Nucleus accumbens (tissue), 56 donors: ENCODE data around the gene ETS2.
"Not testable (repeated sequence)": the region's sequence is repeated elsewhere in the genome, so short reads cannot be mapped to it uniquely, and the experiment has no call there.

ENCODE experiments used
- DNase-seq, 56 donors: peaks; one replicate each; lab custom pipeline; 2025; lab: John Stamatoyannopoulos, UW

The ETS2 gene

GRCh38 chr21:38814126-38815059, 8.7 kb downstream of the ETS2 start:
- DNase-seq = no peak

GRCh38 chr21:38815060-38815405, 9.3 kb downstream of the ETS2 start:
- no peak for DNase-seq

GRCh38 chr21:38816400-38816977, 10.8 kb downstream of the ETS2 start:
- DNase-seq = peak in 10 of 56 donors; percentile 5 to 41 (median 11)

GRCh38 chr21:38817371-38818324, 11.9 kb downstream of the ETS2 start:
- peak in 8 of 56 donors; percentile 8 to 54 (median 20) for DNase-seq

- DNase-seq = no peak
Measured at GRCh38 chr21:38818325-38818723, 12.6 kb downstream of the ETS2 start.

GRCh38 chr21:38819051-38819718, 13.5 kb downstream of the ETS2 start:
- no peak for DNase-seq

GRCh38 chr21:38819719-38820159, 14.0 kb downstream of the ETS2 start:
- no peak for DNase-seq

GRCh38 chr21:38820471-38821239, 14.9 kb downstream of the ETS2 start:
- DNase-seq = no peak

GRCh38 chr21:38821248-38821647, 15.5 kb downstream of the ETS2 start:
- DNase-seq = no peak

GRCh38 chr21:38821959-38822682, 16.4 kb downstream of the ETS2 start:
- DNase-seq = no peak

- no peak for DNase-seq
Measured at GRCh38 chr21:38822778-38823238, 17.1 kb downstream of the ETS2 start.

- no peak for DNase-seq
Measured at GRCh38 chr21:38823737-38824123, 18.0 kb downstream of the ETS2 start.

GRCh38 chr21:38824124-38824822, 18.5 kb downstream of the ETS2 start:
- no peak for DNase-seq

- DNase-seq = no peak
Measured at GRCh38 chr21:38825269-38825668, 19.5 kb downstream of the ETS2 start.

- DNase-seq = no peak
Measured at GRCh38 chr21:38825921-38826320, 20.2 kb downstream of the ETS2 start.

- not testable (repeated sequence) for DNase-seq
Measured at GRCh38 chr21:38828111-38828510, 22.4 kb downstream of the ETS2 start.

- DNase-seq = no peak
Measured at GRCh38 chr21:38830671-38831525, 25.2 kb downstream of the ETS2 start.
